AG08395 (cell line): Measurements from ENCODE around the gene MICU1.
A peak's percentile ranks its signal among the peaks of the same experiment; 100 is the strongest.
"Not testable (repeated sequence)": the region's sequence is repeated elsewhere in the genome, so short reads cannot be mapped to it uniquely, and the experiment has no call there.

Experiments used
- DNase-seq: peaks from one replicate; pipeline ENCODE4 v3.0.0; 2012; ENCODE audit warnings: mixed read lengths, low spot score

Gene MICU1

DNA sequence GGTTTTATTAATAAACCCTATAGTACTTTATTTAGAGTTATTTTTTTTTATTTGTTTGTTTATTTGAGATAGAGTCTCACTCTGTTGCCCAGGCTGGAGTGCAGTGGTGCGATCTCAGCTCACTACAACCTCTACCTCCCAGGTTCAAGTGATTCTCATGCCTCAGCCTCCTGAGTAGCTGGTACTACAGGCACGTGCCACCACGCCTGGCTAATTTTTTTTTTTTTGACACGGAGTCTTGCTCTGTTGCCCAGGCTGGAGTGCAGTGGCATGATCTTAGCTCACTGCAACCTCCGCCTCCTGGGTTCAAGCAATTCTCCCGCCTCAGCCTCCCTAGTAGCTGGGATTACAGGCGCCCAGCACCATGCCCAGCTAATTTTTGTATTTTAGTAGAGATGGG is 279.8 kb downstream of the MICU1 start:
- DNase-seq, result not testable (repeated sequence)

DNA sequence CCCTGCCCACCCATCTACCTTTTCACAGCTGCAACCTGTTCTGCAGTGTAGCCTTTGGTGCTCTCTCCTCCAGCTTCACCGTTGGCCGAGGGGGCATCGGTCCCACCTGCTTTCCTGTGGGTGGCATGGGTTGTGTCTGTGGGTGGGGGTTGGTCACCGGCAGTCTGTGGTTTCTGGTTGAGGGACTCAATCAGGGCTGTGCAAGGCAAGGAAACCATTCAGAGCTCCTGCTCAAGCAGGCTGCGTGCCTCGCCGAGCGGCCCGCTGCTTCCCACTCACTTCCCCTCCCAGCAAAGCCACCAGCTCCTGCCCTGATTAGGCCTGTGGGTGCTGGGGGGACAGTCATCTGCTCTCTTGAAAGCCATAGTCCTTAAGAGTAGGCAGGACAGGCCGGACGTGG is 280.9 kb downstream of the MICU1 start:
- DNase-seq, result no peak

DNA sequence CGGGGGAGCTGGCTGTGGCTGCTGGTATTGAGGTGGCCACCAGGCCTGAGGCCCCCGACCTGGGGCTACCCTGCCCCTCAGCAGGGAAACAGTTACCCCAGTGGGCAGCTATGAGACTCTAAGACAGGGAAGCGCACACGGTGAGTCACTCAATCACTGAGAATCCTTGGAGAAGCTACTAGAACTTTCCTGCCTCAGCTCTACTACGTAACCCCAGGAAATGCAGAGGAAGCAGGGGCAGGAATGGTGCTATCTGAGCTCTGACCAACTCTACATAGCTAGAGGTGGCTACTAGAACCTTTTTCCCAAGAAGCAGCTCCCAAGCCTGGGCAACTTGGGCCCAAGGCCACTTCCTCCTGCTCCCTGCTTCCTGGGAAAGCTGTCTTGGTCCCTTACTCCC is 283.0 kb downstream of the MICU1 start:
- no peak for DNase-seq

DNA sequence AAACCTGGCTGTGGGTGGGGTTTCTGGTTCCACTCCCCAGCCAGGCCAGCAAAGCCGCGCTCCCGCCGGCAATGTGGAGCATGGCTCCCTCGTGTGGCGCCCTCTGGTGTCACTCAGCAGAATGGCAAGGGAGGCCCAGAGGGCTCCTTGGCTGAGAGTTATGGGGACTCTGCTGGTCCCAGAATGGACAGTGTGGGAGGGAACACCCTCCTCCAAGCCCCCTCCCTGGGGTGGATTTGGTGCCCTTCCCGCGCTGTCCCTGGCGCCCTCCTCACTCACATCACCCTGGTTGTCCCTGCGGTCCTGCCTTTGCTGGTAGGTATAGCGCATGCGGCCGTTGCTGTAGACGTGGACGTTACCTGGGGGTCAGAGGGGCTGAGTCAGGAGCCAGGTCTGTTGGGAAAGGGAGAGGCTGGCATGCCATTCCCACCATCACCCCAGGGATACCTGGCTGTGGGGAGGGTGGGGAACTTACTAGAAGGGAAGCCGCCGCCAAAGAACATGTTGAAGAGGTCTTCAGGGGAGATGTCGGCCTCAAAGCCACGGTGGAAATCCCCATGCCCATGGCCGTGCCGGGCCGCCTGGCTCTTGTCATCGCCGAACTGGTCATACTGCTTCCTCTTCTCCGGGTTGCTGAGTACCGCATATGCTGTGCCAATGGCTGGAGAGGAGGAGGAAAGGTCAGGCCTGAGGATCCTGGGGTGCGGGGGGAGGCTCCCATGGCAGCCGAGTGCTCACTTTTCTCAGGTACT is 285.2 kb downstream of the MICU1 start:
- DNase-seq, result peak; percentile 78

DNA sequence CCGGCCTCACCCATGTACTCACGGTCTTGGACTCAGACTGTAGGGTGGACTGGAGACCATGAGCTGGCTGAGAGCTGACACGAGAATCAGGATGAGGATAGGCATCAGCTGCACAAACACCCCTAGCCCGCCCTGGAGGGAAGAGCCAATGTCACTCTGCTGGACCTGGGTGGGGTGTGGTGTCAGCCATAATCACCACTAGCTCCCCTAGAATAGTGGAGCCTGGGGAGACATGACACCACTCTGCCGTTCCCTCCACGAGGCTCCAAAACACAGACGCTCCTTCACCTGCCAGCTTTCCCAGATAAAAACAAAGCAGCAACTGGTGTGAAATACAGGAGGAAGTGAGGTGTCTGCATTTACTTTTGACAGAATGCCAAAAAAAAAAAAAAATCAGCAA is 287.7 kb downstream of the MICU1 start:
- no peak for DNase-seq

DNA sequence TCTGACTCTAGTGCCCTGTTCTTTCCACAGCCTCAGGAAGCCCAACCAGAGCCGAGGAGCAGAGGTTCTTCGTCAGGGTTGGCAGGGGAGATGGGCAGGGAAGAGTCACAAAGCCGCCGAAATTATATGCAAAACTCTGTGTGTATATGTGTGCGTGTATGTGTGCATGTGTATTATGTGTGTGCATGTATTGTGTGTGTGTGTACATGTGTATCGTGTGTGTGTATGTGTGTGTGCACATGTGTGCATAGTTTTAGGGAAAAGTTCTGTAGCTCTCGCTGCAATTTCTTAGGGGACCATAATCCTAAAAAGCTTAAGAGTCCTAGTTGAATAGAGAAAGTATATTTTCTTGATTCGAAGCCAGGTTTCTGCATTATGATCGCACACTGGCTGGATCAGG is 288.2 kb downstream of the MICU1 start:
- no peak for DNase-seq

DNA sequence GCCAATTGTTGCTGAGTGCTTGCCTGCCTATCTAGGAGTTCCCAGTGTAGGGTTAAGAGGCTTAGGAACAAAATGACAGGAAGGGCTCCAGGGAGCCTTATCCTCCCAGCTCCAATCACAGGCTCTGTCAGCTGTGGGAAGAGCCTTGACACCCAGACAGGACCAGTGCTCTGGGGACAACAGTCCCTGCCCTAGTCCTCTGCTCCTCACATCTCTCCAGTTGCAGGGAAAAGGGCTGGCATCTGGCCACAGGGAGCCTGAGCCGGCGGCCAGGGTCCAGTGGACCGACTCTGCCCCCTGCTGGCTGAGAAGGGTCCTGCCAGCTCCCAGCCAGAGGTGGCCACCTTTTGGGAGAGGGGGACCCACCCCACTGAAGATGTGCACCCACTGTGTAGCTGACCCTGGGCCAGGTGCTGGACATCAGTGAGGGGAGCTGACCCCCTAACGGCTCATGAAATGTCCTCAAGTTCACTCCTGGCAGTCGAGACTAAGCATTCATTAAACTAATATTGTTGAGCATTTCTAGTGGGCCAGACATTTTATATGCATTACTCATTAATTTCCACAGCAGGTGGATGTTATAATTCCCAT is 288.7 kb downstream of the MICU1 start:
- DNase-seq, result peak; percentile 65

DNA sequence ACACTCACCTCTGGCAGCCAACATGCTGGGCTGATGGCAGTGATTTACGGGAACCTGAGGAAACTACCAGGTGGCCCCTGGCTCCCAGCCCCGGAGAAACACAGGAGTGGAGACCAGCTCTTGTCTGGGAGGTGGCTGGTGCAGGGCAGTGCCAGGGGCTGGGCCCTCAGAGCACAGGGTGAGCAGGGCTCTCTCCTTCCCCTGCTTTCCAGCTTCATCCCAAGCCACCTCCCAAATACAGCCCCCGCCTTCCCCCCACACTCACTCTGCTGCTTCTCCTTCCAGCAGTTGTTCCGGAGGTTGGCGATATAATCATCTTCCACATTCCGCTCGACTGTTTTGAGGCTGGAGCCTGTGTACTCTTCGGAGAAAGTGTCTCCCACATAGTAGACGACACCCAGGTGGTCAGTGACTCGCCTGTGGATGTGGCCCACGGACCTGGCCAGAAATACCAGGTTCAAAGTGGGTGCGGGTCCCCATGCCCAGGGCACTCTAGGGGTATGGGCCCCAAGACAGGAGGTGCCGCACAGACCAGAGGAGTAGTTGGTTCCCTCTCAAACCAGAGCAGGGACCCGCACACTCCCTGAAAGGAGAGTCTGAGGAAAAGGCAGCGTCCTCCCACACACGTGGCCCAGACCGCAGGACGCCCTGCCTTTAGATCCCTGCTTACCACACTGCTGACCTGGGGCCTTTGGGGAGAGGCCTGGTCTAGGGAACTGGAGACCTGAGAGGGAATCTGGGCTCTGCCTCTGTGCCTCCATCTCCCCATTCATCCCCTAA is 289.4 kb downstream of the MICU1 start:
- no peak for DNase-seq

DNA sequence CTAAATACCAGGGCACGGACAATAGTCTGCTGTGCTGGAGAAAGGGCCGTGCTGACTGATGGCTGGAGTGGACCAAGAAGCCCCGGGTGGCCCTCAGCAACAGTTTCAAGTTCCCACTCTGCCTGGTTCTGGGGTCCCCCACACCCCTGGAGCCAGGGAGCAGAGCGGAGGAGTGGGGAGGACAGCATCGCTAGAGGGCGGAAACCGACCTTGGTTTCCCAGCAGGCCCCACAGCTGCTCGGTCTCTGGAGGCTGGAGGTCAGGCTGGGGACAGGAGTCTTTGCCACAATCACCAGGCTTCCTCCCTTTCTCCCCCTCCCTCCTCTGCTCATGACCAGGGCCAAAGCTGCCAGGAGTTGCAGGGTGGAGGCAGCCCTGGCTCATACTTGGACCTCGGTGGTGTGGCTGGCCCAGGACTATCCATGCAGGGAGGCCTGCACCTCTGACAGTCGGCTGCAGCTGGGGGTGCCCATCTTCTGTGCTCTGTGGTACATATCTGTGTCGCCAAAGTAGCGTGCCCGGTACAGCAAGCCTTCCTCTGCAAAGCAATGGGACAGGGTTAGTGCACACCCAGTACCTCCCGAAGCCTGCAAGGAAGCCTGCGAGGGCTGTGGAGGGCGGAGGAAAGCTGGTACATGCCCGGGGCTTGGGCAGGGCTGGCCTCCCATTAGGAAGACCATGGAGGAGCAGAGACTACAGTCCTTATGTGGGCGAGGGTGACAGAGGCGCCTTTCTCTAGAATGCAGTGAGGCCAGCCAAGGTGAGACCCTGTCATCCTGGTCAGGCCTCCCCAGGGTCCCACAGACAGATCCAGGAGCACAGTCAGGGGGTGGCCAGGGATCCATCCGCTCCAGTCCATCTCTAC is 290.3 kb downstream of the MICU1 start:
- no peak for DNase-seq

DNA sequence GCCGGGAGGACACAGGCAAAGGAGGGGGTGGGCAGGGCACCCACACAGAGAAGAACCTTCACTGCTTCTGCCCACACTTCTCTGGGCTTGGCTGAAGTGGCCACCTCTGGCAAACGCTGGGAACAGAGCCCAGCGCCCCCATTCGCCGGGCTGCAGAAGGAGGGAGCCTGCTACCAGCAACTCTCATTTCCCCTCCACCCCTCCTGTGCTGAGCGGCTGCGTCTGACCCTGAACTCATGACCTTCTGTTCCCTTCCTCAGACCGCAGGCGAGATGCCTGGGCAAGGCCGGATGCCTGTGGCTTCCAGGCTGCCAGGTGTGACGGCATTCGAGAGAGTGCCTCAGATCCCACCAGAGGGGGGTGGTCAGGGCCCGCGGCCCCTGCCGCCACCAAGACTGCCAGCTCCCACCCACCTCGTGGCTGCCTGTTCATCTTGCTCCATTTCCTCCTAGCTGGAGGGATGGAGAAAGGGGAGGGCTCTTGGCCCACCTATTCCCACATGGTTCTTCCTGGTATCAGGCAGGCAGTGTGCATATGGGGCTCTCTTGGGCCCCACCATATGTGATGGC is 291.0 kb downstream of the MICU1 start:
- DNase-seq, result no peak

DNA sequence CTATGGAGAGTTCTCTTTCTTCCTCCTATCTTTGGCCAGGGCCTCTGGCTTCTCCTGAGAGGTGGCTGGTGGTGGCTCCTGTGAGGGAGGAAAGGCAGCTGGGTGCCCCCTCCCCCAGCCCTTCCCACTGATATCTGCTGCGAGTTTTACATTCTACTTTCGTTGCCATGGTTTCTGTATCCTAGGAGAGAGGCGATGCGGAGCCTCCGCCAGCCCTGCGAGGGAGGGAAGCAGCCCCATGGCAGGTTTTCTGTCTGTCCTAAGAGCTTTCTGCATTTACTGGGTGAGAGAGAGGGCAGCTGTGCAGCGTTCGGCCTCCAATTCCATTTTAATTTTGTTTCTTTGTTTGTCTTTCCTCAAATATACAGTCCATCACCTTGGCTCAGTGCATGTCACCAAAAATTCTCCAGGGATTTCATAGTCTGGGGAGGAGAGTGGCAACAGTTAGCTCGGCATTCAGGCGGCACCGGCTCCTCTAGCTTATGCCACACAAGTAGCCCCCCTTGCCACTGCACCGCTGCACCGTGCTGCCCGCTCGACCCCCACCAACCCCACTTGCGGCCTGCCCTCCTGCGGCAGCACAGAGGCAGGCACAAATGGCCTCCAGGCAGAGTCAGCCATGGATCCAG is 291.6 kb downstream of the MICU1 start:
- DNase-seq, result no peak

DNA sequence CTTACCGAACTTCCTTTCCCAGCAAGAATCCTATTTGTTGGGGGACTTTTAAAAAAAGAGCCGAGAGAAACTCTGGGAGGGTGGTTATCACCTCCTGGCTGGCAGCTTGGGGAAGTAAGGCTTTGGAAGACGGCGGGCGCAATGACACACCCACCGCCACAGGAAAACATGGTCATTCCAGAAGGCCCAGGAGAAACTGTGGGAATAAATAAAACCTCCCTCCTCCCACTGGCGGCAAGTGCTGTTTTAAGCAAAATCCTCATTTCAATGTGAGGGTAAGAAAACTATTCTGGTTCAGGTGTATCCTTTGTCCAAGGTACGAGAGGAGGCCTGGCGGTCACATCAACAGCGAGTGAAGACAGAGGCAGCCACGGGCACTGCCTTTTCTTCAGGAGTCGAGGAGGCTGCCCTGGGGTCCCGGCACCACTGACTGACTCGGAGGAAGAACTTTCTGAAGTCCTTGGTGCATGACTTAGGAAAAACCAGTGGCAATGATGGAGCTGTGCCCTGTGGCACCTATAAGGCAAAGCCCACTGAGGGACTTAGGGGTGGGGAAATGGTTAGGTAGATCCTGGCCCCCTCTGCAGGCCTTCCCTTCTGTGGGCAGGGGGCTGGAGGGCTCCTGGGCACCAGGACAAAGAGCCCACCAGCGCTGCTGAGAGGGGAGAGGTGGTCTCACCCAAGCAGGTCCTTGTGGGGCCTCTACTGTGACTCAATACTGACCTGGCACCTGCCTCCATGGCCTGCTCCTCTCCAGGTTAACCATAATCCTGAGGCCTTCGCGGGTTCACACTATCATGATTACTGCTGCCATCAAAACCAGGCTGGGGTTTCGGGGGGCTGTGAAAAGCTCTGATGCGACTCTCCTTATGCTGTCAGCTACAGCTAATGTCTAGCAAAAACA is 292.5 kb downstream of the MICU1 start:
- no peak for DNase-seq

DNA sequence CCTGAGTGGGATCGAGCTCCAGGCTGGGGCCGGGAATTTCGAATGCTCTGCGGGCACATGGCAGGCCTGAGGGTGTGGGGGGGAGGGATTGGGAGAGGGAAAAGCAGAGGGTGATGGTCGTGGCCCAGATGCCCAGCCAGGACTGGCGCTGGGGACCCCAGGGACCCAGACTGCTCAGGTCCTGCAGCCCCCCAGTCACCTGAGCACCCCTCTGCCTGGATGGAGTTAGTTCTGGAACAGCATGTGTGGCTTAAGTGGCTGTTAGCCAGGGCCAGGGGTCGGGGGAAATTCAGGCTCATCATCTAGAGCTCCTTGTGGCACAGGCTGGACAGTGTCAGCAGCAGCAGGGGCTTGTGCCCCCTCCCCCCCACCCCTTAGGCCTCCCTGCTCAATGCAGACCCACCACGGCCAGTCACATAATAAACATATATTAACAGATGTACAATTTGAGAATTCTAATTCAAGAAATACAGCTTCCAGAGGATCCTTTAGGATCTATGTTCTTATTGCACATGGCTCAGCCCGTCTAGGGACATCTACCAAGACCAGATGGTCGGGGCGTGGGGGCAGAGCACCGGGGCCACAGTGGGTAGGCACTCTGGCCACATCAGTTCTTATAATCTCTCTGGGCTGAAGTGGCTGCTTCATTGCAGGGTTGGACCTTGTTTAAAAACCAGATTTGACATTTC is 293.3 kb downstream of the MICU1 start:
- DNase-seq, result no peak

DNA sequence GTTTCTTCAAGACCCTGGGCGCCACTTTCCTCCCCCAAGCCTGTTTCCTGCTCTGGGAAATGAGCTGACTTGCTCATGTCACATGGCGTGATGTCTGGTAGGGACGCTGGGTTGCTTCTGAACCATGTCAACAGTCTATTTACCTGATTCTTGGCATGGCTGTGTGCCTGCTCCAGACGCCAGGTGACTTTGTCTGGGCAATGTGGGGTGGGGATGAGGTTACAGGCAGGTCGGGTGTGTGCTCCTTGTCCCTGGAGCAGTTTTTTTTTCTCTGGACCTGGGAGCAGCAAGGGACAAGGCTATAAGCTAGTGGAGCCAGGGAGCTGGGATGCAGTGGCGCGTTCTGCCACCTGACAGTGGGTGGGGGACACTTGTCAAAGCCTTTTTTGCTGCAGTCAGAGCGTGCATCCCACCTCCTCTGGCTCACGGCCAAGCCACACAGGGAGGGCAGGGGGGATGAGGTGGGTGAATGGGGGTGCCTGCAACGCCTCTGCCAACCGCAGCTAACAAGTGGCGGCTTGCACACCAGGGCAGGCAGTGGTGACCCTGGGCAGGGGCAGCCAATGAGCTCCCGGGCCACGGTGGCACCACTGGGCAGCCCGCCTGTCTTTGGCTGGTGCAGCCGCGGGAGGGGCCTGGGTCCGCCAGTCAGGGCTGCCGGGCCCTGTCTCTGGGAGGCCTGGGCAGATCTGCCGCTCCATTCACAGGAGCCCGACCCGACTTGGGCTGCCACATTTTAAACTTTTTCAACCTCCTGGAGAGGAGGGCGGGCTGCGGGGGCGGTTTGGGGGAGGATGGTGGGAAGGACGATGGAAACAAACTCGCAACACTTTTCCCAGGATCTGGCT is 294.1 kb downstream of the MICU1 start:
- DNase-seq, result peak; percentile 77

DNA sequence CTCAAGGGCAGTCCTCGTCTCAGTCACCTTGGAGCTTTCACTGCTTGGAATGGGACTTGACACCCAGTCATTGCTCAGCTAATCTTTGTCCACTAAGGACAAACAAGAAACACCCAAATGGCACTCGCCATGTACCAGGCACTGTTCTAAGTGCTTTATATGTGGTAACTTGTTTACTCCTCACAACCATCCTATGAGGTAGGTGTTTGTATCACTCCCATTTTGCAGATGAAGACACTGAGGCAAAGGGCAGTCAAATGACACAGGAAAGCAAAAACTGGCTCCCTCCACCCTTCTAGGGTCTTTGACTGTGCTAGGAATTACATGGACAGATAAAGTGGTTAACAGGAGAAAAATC is 295.8 kb downstream of the MICU1 start:
- DNase-seq, result no peak

DNA sequence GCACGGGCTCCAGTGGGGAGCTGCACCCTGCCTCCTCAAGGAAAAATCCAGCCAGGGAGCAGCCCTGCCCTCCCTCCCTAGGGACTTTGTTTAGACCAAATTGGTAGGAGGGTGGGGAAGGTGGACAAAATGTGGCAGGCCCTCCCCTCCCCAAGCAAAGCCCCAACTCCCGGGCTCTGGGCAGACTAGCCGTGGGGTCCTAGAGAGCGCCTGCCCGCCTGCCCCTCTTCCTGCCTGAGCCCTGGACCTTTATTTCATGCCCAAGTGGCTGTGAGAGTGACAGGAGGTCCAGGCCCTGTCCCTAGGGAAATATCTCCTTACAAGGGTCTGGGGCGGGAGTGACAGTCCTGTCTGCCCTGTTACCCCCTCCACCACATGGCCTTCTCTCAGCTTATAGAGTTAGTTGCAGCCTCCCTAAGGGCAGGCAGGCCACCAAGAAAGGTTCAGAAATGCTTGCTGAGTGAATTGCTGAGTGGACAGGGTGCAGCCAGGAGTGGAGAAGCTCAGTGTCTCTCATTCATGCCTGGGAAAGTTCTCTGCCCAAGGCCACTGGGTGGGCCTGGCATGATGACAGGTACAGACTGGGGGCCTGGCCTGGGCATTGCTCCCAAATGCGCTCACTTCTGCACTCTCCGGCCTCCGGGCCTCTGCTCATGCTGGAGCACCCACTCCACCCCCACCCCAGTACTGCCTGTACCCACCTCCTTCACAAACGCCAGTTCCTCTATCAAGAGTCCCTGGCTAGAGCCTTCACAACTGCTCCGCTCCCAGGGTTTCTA is 296.4 kb downstream of the MICU1 start:
- DNase-seq, result no peak

DNA sequence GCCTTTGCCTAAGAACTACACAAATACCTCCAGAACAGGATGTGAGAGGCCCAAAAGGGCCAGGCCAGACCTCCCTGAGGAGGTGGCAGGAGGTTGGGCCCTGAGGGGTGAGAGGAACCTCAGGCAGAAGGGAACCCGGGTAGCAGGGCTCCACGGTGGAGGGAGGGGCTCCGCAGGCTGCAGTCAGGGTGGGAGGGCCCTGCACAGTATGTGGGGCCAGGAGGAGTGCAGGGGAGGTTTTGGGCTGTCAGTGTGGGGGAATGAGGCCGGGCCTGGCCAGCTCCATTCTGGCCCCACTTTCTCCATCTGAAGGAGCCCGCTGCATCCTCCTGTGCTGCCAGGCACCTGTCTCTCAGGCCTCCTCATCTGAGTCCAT is 297.1 kb downstream of the MICU1 start:
- DNase-seq, result no peak
